PC-3 (cell line): ENCODE results near the gene RABGAP1. TPM values are rescaled to one million over a fixed set of nuclear protein-coding genes. Genes with fewer than 3 reads are reported as not detected.

ENCODE experiments used
- ATAC-seq: fragments of 200-7000 bp; cut with Tn5 transposase; 2 replicates; pipeline ENCODE4 v1.9.1; 2020; ENCODE audit warnings: mild to moderate bottlenecking, moderate library complexity
- BruUV-seq: library from RNA; stranded (reverse); fragments of 400-500 nt; replicated peaks from 2 replicates; lab custom pipeline; 2021; lab: Mats Ljungman, UMichigan
- CTCF ChIA-PET: fragments of 300-600 bp; sonication (Branson Sonifier 250); formaldehyde crosslinking; loops from one replicate; lab custom pipeline; 2022; ENCODE audit warnings: antibody characterized with exemption; lab: Charles Lee
- POLR2A ChIA-PET: fragments of 300-600 bp; sonication (Branson Sonifier 250); formaldehyde crosslinking; loops from one replicate; lab custom pipeline; 2022; ENCODE audit warnings: antibody characterized with exemption; ENCODE audit not compliant: unreplicated experiment; lab: Charles Lee
- DNase-seq: peaks from one replicate; pipeline ENCODE4 v3.0.0-alpha.2; 2015
- H2AFZ ChIP-seq: fragments of 300-600 bp; sonication (generic); 2 replicates; pipeline ENCODE4 v1.6.0; 2016; ENCODE audit warnings: antibody characterized with exemption, low read length
- H3F3A ChIP-seq: fragments of 300-600 bp; sonication (generic); one replicate; pipeline ENCODE4 v1.6.0; 2017; ENCODE audit warnings: antibody characterized with exemption, low read length, control low read depth, mild to moderate bottlenecking; ENCODE audit not compliant: unreplicated experiment
- H3K27ac ChIP-seq: fragments of 300-600 bp; sonication (generic); 2 replicates; pipeline ENCODE4 v1.5.1; 2016; ENCODE audit warnings: mild to moderate bottlenecking, low read length
- H3K27me3 ChIP-seq: fragments of 300-600 bp; sonication (generic); 2 replicates; pipeline ENCODE4 v1.6.1; 2016; ENCODE audit warnings: low read length, mixed read lengths
- H3K36me3 ChIP-seq: fragments of 300-600 bp; sonication (generic); 2 replicates; pipeline ENCODE4 v1.6.1; 2016; ENCODE audit warnings: low read depth, mixed run types, low read length, mixed read lengths
- H3K4me1 ChIP-seq: fragments of 300-600 bp; sonication (generic); 2 replicates; pipeline ENCODE4 v1.5.1; 2016; ENCODE audit warnings: low read length; ENCODE audit not compliant: insufficient read depth
- H3K4me2 ChIP-seq: fragments of 300-600 bp; sonication (generic); 2 replicates; pipeline ENCODE4 v1.6.0; 2016; ENCODE audit warnings: low read length
- H3K4me3 ChIP-seq: fragments of 300-600 bp; sonication (generic); 2 replicates; pipeline ENCODE4 v1.5.1; 2016; ENCODE audit warnings: mild to moderate bottlenecking, low read length, mixed read lengths
- H3K79me2 ChIP-seq: fragments of 300-600 bp; sonication (generic); 2 replicates; pipeline ENCODE4 v1.6.1; 2017; ENCODE audit warnings: low read length, mixed read lengths
- H3K9ac ChIP-seq: fragments of 300-600 bp; sonication (generic); 2 replicates; pipeline ENCODE4 v1.6.0; 2016; ENCODE audit warnings: mild to moderate bottlenecking, low read length
- H3K9me2 ChIP-seq: fragments of 300-600 bp; sonication (generic); replicated peaks from 2 replicates; pipeline ENCODE4 v1.6.1; 2016; ENCODE audit warnings: mixed run types, low read length, mixed read lengths
- H3K9me3 ChIP-seq: fragments of 300-600 bp; sonication (generic); 2 replicates; pipeline ENCODE4 v1.6.1; 2016; ENCODE audit warnings: low read length, mixed read lengths
- H4K20me1 ChIP-seq: fragments of 300-600 bp; sonication (generic); 2 replicates; pipeline ENCODE4 v1.6.1; 2016; ENCODE audit warnings: low read length, mixed read lengths
- CTCF ChIP-seq: fragments of 300-600 bp; sonication (generic); conservative IDR thresholded peaks from 2 replicates; pipeline ENCODE4 v1.5.1; 2017; ENCODE audit warnings: antibody characterized with exemption, low read depth, mild to moderate bottlenecking, low read length
- EZH2 ChIP-seq: fragments of 300-600 bp; sonication (generic); IDR thresholded peaks from one replicate; pipeline ENCODE4 v1.6.1; 2017; ENCODE audit warnings: antibody characterized with exemption, mild to moderate bottlenecking, low read length; ENCODE audit not compliant: unreplicated experiment
- EZH2phosphoT487 ChIP-seq: fragments of 300-600 bp; sonication (generic); IDR thresholded peaks from 2 replicates; pipeline ENCODE4 v1.6.1; 2018; ENCODE audit warnings: mild to moderate bottlenecking, antibody characterized with exemption, low read length, borderline replicate concordance
- intact Hi-C: fragments of 100-400 bp; cut with micrococcal nuclease; formaldehyde crosslinking; loops from 2 replicates; pipeline ENCODE4 v1.9.0; 2023
- total RNA-seq: library from RNA; depleted of rRNA; stranded (reverse); fragments of >200 nt; gene quantifications from 2 replicates; pipeline ENCODE4 v1.2.3, GENCODE V29; 2014

RABGAP1 gene
- total RNA-seq, 1 experiment from 2014 or later = 16.5 TPM

DNA sequence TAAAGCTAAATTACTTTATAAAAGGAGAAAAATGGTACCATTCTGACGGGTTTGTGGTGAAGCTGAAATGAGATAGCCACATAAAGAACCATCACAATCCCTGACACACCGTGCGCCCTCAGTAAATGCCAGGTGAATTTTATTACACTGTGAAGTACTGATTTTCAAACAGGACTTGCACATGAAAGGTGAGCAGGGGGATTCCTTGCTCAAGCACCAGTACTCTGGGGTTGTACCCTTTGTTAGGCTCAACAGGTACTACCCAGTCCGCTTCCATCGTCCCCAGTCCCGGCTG lies 419 bp upstream of the RABGAP1 start:
- H3K4me2 ChIP-seq = peak overlapping the region; percentile 83
- ChIA-PET CTCF (interaction anchor here (0.6 to 0.9 kb wide), 2 partner anchors 37 to 50 kb away, joined by 3 read pairs; no protein-coding TSS in a partner anchor), POLR2A (interaction anchor here (0.5 to 0.6 kb wide), 2 partner anchors 11 to 26 kb away, joined by 3 to 4 read pairs; no protein-coding TSS in a partner anchor)
- H3K9me3 ChIP-seq = no peaks in the 10 kb centered on the region
- peak overlapping the region; percentile 58 for H3K4me3 ChIP-seq
- H3K4me1 ChIP-seq = no peaks in the 10 kb centered on the region
- DNase-seq (no peak), ATAC-seq (no peak)
- no peaks in the 10 kb centered on the region for H3K27me3 ChIP-seq
- peaks cover 59% of the 10 kb centered on the region for H3K79me2 ChIP-seq
- H4K20me1 ChIP-seq = no peaks in the 10 kb centered on the region; the same call in 1 of the 2 replicates
- H3K27ac ChIP-seq = no peak overlapping the region
- H3K36me3 ChIP-seq = peaks cover 22% of the 10 kb centered on the region
- H3K9me2 ChIP-seq = no peaks in the 10 kb centered on the region
- intact Hi-C loops = loop anchor here (2.0 kb wide), 1 partner anchor 36 kb away; the partner anchor contains the start of gene RC3H2
- no peaks in the 10 kb centered on the region for H3F3A ChIP-seq
- TSS peak; percentile 87 for BruUV-seq
- H2AFZ ChIP-seq = peak overlapping the region; percentile 47; the same call in 1 of the 2 replicates
- TF ChIP-seq CTCF = no peak
- no peak for TF ChIP-seq EZH2phosphoT487
- TF ChIP-seq EZH2 = no peak
- no peak overlapping the region; the same call in 1 of the 2 replicates for H3K9ac ChIP-seq

DNA sequence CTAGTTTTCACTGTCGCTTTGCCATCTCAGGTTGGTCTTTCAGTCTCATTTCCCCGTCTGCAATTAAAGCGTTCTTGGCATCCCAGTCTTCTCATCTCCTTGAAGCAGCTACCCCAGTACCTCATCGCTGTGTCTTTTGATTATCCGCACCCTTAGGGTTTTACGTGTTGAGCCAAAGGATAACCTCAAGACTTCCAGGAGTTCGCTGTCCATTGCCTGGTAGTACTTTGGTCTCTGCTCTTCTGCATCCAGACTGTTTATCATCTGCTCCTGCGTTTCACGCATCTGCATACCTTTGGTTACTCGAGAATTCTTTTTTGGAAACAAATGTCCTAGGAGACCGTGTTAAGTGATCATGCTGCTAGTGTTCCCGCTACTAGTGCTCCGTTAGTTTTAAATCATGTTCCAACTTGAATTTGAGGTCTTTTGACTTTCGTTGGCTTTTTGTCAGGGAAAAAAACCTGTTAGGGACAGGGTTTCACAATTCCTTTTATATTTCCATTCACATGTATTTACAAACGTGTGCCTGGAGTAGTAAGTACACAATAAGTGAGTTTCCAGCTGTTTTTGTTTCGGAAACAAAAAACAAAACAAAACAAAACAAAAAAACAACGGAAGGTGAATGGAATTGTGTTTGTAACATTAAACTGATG lies 888 bp downstream of the RABGAP1 start:
- intact Hi-C loops = loop anchor here (2.0 kb wide), 1 partner anchor 37 kb away; the partner anchor contains the start of gene RC3H2
- DNase-seq = peak; percentile 12
- no peaks in the 10 kb centered on the region for H3K9me2 ChIP-seq
- H3K9ac ChIP-seq = peak overlapping the region; percentile 84
- H3K79me2 ChIP-seq = peaks cover 60% of the 10 kb centered on the region
- H3F3A ChIP-seq = no peaks in the 10 kb centered on the region
- peak overlapping the region; percentile 89 for H3K4me2 ChIP-seq
- H3K9me3 ChIP-seq = no peaks in the 10 kb centered on the region
- peak overlapping the region; percentile 86 for H3K4me3 ChIP-seq
- peaks cover 15% of the 10 kb centered on the region; the same call in 1 of the 2 replicates for H3K36me3 ChIP-seq
- H4K20me1 ChIP-seq = no peaks in the 10 kb centered on the region; the same call in 1 of the 2 replicates
- H3K4me1 ChIP-seq = peaks cover 3% of the 10 kb centered on the region
- TSS peak; percentile 66 for BruUV-seq
- no peak for ATAC-seq
- H3K27me3 ChIP-seq = no peaks in the 10 kb centered on the region
- CTCF ChIA-PET = no interaction called here
- POLR2A ChIA-PET = interaction anchor here (0.5 kb wide), 1 partner anchor 49 kb away, joined by 4 read pairs; no protein-coding TSS in a partner anchor
- H2AFZ ChIP-seq = no peak overlapping the region
- TF ChIP-seq EZH2 = no peak
- TF ChIP-seq EZH2phosphoT487 = no peak
- TF ChIP-seq CTCF = no peak
- H3K27ac ChIP-seq = peak overlapping the region; percentile 80
